ENCODE measurements around the gene EEF1AKMT4. TPM values are rescaled to one million over a fixed set of nuclear protein-coding genes. Genes with fewer than 3 reads are reported as not detected.
A peak's percentile ranks its signal among the peaks of the same experiment; 100 is the strongest.

EEF1AKMT4 gene
- 0.62 TPM for total RNA-seq

DNA sequence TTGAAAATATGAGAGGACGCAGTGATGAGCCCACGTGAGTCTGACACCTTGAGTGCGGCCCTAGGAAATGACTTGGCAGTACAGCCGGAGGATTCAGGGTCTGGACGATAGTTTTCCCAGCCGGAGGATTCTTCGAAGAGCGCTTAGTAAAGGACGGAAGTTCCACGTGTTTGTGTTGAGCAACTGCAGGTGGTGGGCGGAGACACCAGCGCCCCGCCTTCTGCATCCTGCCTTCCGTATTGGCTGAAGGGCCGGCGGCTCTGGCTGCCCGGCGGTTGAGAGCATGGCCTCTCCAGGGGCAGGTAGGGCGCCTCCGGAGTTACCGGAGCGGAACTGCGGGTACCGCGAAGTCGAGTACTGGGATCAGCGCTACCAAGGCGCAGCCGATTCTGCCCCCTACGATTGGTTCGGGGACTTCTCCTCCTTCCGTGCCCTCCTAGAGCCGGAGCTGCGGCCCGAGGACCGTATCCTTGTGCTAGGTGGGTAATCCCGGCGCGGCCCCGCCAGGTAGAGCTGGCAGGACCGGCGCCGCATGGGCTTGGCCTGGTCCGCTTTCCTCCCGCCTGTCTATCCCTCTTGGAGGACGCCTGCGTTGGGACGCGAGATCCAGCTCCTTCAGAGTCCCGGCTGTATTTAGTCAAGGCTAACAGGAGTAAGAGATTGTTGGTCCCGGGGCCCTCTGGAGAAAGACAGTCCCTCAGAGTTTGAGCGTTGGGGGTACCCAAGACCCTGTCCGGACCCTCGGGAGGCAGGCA, at the start of gene EEF1AKMT4:
Gene EEF1AKMT4, plus strand, starts transcription at position 261 of the 755 bp plus-strand sequence. Its CDS starts 23 bp downstream, at position 284.
- peak; percentile 97 for DNase-seq

DNA sequence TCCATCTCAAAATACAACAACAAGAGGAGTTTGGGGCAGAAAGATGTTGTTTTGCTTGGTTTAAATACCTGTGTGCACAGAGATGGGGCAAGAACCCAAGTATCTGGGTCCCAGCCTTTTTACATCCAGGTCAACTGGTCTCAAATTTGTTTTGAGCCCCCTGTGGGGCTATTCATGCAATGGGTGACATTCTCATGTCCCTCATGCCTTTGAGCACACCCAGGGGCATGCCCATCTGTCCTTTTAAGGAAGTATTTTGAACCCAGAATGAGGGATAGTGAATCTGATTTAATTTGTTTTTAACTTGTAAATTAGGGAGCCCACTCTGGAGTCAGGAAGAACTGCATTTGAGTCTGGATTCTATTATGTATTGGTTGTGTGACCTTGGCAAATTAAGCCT, 48.6 kb upstream of the EEF1AKMT4 start:
- no peak for DNase-seq

DNA sequence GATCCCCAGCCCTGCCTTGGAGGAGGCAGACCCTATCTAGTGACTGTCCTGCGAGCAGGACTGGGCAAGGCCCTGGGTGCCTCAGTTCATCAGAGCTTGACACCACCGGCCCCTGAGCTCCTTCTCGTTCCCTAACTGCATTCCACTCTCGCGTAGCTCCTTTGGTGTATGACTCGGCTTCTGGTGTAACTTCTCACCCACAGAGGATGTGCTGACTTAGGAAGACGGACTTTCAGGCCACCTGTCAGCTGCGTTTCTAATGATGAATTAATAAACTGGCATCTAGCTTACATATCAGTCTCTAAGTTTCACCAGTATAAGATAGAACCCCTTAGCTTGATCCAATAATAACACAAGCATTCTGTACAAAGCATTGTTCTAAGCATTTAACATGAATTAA, 45.9 kb upstream of the EEF1AKMT4 start:
- DNase-seq, result no peak

DNA sequence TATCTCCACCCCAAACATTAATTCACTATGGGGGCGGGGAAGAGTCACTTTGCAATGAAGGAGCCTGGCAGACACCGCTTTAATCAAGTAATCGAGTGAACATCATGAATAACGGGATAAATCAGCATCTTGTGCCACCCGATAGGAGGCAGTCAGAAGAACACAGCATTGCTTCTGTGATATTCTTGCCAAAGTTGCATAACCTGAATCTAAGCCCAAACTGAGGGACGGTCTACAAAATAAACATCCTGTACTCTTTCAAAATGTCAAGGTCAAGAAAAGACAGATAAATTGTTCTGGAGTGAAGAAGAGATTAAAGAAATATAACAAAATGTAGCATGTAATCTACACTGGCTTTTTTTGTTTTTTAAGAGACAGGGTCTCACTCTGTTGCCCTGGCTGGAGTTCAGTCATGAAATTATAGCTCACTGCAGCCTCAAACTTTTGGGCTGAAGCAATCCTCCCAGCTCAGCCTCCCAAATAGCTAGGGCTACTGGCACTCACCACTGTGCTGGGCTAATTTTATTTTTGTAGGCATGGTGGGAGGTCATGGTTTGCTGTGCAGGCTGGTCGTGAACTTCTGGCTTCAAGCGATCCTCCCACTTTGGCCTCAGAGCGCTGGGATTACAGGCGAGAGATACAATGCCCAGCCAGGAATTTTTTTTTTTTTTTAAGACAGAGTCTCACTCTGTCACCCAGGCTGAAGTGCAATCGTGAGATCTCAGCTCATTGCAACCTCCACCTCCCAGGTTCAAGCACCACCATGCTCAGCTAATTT, 40.1 kb upstream of the EEF1AKMT4 start:
- DNase-seq, result no peak

DNA sequence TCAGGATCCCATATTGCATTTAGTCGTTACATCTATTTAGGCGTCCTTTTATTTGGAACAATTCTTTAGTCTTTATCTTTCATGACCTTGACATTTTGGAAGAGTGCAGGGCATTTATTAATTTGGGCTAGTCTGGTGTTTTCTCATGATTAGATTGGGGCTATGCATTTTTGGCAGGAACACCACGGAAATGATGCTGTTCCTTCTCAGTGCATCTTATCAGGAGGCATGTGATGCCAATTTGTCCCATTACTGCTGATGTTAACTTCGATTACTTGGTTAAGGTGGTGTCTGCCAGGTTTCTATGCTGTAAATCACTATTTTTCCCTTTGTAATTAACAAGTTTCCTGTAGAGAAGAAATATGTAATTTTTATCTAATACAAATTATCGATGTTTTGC, 38.2 kb upstream of the EEF1AKMT4 start:
- DNase-seq, result no peak

DNA sequence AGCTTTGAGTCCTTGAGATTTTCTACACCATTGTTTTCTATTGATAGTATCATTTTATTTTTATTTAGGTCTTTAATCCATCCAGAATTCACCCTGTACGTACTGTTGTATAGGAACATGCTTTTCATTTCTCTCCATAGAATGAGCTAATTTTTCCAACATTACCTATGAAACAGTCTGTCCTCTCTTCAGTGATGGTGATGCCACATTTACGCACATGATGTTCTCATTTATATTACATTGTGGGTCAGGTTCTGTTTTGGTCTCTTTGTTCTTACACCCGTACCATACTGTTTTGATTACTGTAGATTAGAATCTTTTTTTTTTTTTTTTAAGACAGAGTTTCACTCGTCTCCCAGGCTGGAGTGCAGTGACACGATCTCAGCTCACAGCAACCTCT, 37.8 kb upstream of the EEF1AKMT4 start:
- DNase-seq, result no peak

DNA sequence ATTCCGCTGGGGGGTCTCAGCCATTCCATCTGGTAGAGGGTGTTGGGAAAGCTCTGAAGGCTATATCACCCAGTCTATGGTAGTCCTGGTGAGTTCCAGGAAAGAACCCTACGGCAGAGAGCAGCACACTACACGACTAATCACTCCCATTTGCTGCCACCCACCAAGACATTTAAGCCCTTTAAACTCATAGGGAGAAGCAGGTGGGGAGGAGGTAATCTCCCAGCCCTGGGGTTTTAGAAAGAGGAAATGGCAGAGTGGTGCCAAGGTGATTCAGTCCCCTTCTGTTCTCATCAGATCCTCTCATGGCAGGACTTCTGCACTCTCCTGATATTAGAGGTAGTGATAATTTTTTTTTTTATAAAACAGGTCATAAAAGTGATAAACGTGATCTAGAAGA, 30.7 kb upstream of the EEF1AKMT4 start:
- no peak for DNase-seq

DNA sequence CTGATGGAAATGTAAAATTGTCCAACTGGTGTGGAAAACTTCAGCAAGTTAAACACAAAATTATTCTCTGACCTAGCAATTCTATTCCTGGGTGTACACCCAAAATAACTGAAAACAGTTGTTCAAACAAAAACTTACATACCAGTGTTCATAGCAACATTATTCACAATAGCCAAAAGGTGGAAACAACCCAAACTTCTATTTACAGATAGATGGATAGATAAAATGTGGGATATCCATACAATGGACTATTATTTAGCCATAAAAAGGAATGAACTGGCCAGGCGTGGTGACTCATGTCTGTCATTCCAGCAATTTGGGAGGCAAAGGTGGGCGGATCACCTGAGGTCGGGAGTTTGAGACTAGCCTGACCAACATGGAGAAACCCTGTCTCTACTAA, 27.0 kb upstream of the EEF1AKMT4 start:
- DNase-seq, result no peak

DNA sequence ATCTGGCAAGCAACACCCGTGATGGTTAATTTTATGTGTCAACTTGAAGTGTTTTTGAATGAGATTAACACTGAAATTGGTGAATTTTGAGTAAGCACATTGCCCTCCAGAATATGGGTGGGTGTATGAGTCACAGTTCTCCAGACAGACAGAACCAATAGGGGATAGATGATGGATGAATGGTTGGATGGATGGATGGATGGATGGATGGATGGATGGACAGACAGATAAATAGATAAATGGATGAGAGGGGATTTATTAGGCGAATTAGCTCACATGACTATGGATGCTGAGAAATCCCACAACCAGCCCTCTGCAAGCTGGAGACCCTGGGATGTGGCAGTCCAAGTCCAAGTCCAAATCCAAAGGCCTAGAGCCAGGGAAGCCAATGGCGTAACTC, 25.5 kb upstream of the EEF1AKMT4 start:
- no peak for DNase-seq

DNA sequence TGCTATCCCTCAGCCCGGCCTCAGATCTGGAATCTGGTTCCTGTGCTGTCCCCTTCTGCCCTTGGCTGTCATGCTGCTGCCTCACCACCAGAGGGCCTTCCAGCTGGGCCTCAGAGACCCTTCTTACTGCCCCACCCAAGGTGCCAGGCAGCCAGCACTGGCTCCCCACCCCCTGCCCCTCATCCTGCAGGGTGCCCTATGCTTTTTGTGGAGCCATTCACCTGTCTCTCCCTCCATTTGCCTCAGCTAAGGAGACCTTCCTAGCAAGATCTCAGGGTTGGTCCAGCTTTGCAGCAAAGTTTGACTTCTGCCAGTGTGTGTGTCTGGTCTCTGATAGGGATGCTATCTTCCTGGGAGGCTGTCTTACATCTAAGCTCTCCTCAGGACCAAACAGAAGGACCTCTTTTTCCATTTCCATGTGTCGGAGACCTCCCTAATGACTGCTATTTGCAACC, 22.0 kb upstream of the EEF1AKMT4 start:
- no peak for DNase-seq

DNA sequence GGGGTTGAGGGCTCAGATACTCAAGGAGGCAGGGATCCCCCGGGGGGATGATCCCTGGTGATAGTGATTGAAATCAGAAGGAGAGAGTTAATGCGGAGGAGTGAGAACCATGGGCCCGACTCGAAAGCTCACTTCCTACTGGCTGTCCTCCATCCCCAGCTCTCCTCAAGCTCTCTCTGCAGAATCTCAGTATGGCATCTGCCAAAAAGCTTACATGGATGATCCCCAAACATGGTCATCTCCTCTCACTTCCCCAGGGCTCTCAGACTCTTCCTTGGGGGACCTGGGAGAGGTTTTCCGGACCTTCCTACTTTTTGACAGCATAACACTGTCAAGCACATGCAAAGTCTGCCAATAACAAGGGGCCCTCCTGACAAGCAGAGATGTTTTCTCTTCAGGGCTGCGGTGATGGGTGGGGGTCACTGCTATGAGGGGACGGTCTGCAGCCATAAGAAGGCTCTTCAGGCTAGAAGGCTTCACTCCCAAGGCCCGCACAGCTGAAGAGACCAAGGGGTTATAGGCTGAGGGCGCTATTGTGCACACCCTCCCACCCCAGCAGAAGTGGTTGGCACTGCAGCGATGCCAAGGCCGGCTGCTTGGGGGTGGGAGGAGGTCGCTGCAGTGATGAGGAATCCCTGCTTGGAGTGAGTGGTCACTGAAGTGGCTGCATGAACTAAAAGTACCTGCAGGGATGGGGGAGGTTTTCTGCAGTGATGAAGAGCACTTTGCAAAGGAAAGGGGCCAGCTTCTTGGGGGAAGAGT, 20.9 kb upstream of the EEF1AKMT4 start:
- no peak for DNase-seq

DNA sequence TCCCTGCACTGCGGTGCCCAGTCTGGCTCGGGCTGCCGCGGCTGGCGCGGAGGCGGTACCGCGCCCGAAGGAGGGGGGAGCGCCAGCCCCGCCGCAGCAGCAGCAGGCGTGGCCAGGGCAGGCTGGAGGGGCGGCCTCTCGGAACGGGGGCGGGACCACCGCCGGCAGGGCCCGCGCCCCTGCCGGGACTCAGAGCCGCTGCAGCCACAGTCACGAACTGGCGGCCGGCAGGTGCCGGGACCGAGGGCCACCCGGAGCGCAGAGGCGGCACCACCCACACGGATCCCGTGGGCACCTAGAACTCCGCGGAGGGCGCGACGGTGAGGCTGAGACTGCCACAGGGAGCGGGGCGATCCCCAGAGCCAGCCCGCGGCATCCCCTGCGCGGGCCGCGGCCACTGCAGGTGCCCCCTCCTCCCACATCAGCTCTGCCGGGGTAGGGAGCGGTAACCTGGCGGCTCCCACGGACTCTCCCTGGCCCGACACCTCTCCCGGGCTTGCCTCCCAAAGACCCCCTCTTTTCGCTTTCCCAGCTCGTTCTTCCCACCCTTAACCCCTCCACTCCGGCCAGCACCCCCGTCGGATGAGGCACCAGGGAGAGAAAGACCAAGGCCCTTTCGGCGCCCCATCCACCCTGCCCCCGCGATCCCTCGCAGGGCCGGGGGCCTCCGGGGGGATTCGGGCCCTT, 19.9 kb upstream of the EEF1AKMT4 start, which contains the start of gene VWA5B2:
Gene VWA5B2, plus strand, starts transcription at position 192 of the 687 bp plus-strand sequence. CDS start 944 bp downstream, outside the sequence.
- peak; percentile 76 for DNase-seq

DNA sequence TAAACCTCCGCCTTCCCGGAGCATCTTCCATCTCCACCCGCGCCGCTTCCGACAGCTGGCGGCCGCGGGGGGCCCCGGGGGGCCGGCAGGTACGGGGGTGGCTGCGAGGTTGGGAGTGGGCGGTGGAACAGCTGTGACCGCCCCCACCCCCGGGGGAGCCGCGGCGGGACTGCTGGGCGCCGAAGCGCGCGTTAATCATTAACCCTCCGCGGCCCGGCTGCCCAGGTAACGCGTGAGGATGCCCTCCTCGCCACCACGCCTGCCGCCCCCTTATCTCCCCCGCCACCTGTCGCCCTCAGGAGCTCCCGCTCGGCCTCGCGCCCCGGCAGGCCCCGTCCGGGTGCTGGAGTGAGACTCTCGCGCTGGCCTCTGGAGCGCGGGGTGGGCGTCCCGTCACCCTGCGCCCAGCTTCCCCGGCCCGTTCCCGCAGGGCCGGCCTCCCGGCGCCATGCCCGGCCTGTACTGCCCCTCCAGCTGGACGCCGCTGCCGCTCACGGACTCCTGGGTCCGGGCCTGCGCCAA, 19.3 kb upstream of the EEF1AKMT4 start:
- DNase-seq, result no peak

DNA sequence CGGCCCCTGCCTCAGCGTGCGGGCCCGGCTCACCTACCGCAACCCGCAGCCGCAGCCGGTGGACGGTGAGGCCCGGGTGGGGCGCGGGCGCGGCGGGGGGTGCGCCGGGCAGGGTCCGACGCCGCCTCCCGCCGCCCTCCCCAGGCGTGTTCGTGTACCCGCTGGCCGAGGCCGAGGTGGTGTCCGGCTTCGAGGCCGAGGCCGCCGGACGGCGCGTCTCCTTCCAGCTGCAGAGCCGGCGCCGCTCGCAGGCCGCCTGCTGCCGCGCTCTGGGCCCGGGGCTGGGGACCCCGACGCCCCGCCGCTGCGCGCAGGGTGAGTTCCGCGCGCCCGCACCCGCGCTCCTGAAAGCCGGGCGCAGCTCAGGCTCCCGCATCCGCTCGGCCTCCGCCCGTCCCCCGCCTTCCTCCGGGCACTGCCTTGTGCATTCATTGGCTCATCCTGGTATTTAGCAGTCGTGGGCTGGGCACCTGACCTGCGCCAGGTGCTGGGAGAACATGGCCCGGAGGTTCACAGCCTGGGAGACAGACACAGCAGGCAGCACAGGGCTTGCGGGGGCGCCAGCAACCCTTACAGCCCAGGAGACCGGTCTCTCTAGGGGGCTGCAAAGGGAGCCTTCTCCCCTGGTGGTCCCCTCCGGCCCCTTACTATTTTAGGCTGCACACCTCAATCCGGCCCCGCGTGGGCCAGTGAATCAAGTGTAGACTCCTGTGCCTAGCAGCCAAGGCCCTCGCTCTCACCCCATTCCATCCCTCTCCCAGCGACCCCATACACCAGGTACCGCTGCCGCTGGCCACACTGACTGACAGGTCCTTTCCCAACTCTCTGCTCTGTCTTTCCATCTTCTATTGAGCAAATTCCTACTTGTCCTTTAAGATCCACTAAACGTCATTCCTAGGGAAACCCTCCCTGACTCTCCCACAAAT, 18.6 kb upstream of the EEF1AKMT4 start:
- no peak for DNase-seq

DNA sequence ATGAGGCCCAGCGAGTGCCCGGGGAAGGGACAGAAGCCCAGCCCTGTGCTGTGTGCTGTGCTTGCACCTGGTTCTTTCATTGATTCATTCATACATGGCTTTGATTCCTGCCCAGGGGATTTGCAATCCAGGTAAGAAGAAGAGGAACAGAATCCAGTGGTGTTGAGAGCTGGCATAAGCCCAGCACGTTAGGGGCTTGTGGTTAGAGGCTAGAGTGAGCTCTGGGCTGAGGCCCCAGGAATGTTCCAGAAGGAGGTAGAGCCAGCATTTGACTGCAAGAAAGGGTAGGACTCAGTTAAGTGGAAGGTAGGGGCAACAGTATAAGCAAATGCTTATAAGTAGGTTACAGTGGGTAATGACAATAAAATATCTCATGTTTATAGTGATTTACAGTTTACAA, 17.8 kb upstream of the EEF1AKMT4 start:
- DNase-seq, result no peak

DNA sequence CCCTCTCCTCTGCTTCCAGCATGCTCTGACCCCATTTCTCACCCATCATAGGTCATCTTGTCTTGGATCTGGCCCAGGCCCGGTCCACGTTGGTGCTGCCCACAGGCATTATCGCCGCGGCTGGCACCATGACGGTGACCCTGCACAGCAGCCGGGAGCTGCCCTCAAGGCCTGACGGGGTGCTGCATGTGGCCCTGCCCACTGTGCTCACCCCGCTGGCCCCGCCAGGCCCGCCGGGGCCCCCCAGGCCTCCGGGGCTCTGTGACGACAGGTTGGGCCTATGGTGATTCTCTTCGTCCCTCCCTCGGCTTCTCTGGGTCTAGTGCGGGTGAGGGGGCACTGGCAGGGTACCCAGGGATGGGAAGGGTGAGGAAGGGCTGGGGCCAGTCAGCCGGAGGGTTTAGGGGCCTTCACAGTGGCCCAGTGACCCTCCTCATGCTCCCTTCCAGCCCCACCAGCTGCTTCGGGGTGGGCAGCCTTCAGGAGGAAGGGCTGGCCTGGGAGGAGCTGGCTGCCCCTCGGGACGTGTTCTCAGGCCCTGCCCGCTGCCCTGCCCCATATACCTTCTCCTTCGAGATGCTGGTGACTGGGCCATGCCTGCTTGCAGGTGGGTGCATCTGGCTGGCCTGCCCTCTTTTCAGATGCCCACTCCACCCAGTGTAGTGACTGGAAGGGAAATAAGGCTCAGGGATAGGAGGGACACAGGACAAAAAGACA, 16.2 kb upstream of the EEF1AKMT4 start:
- no peak for DNase-seq

DNA sequence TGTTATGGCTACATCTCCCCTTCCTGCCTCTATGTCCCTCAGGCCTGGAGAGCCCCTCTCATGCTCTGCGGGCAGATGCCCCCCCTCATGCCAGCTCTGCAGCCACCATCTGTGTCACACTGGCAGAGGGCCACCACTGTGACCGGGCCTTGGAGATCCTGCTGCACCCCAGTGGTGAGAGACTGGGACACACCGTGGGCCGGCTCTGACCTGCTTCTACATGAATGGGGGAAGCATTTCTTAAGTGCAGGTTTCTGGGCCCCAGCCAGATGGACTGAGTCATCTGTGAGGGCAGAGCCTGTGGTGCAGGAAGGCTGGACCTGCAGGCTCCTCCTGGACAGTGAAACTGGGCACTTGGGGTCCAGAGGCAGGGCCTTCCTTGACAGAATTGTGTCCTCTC, 15.2 kb upstream of the EEF1AKMT4 start:
- DNase-seq, result peak; percentile 11

DNA sequence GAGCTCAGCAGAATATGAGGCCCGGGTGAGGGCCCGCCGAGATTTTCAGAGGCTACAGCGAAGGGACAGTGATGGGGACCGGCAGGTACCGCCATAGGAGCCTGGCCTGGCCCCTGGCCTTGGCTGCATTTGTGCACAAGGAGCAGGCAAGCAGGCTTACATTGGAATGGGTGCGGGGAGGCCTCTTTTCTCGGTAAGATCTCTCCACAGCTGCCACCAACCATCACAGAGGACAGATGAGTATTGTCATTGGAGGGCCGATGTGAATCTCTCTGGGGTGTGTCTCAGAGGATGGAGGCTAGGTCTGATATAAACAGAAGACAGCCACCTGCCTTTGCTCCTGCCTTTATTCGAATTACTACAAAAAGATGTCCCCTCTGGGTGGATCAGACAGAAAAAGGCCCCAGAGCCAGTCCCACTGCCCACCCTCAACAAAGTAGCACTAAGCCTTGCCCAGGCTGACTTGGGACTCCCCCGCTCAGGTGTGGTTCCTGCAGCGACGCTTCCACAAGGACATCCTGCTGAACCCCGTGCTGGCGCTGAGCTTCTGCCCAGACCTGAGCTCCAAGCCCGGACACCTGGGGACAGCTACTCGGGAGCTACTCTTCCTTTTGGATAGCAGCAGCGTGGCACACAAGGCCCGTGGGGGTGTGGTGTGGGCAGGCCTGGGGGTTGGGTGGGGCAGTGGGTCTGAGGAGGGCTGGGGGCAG, 14.6 kb upstream of the EEF1AKMT4 start:
- DNase-seq, result no peak

DNA sequence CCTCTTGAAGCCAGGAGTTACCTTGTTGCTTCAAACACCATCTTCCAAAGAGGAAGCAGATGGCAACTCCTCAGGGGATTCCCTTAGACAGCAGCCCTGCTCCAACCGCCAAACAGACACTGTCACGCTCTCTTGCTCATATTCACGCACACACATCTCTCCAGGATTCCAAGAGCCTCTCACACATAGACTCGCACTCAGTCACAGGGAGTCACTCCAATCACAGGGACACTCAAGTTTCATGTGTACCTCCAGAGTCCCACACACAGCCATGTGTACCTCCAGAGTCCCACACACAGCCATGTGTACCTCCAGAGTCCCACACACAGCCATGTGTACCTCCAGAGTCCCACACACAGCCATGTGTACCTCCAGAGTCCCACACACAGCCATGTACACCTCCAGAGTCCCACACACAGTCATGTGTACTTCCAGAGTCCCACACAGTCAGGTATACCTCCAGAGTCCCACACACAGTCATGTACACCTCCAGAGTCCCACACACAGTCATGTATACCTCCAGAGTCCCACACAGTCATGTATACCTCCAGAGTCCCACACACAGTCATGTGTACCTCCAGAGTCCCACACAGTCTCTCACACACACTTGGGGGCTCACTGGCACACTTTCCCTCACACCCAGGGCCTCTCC, 14.0 kb upstream of the EEF1AKMT4 start:
- DNase-seq, result no peak

Data from tongue (tissue), 2 donors.